Endodermal cell (in vitro differentiated cells): ENCODE measurements around the gene MYH9. TPM values are rescaled to one million over a fixed set of nuclear protein-coding genes. Genes with fewer than 3 reads are reported as not detected.
"Not testable (repeated sequence)": the region's sequence is repeated elsewhere in the genome, so short reads cannot be mapped to it uniquely, and the experiment has no call there.

ENCODE experiments used
- DNase-seq: peaks from one replicate; pipeline ENCODE4 v3.0.0-alpha.2; 2017
- H3K27ac ChIP-seq: 2 replicates; pipeline ENCODE4 v1.5.1; 2013; ENCODE audit warnings: mild to moderate bottlenecking, low read depth, low read length, moderate library complexity
- H3K27me3 ChIP-seq: 2 replicates; pipeline ENCODE4 v1.6.1; 2013; ENCODE audit warnings: mild to moderate bottlenecking, low read length, moderate library complexity; ENCODE audit not compliant: insufficient read depth, control insufficient read depth, poor library complexity, severe bottlenecking
- H3K36me3 ChIP-seq: 2 replicates; pipeline ENCODE4 v1.7.0; 2013; ENCODE audit warnings: mild to moderate bottlenecking, low read length, moderate library complexity; ENCODE audit not compliant: control insufficient read depth, insufficient read depth
- H3K4me1 ChIP-seq: one replicate; pipeline ENCODE4 v1.7.0; 2013; ENCODE audit warnings: low read length; ENCODE audit not compliant: control insufficient read depth, insufficient read depth
- H3K4me3 ChIP-seq: 2 replicates; pipeline ENCODE4 v1.5.1; 2013; ENCODE audit warnings: mild to moderate bottlenecking, low read length, moderate library complexity
- H3K9ac ChIP-seq: 2 replicates; pipeline ENCODE4 v1.6.1; 2013; ENCODE audit warnings: mild to moderate bottlenecking, low read length, moderate library complexity; ENCODE audit not compliant: poor library complexity, severe bottlenecking; ENCODE audit errors: extremely low read depth
- H3K9me3 ChIP-seq: 2 replicates; pipeline ENCODE4 v1.6.1; 2013; ENCODE audit warnings: mild to moderate bottlenecking, low read length, moderate library complexity; ENCODE audit not compliant: control insufficient read depth
- H3K27ac Mint-ChIP-seq: 2 replicates; pipeline ENCODE4 v1.8.0; 2020; ENCODE audit warnings: mixed read lengths
- H3K27me3 Mint-ChIP-seq: 2 replicates; pipeline ENCODE4 v1.8.0; 2021; ENCODE audit warnings: mild to moderate bottlenecking, mixed read lengths; ENCODE audit not compliant: insufficient read depth
- H3K36me3 Mint-ChIP-seq: 2 replicates; pipeline ENCODE4 v1.8.0; 2020; ENCODE audit warnings: low read depth, mixed read lengths
- H3K4me1 Mint-ChIP-seq: 2 replicates; pipeline ENCODE4 v1.8.0; 2020; ENCODE audit warnings: mixed read lengths
- H3K4me3 Mint-ChIP-seq: 2 replicates; pipeline ENCODE4 v1.8.0; 2020; ENCODE audit warnings: mild to moderate bottlenecking, moderate library complexity, mixed read lengths
- H3K9me3 Mint-ChIP-seq: 2 replicates; pipeline ENCODE4 v1.8.0; 2020; ENCODE audit warnings: mild to moderate bottlenecking, mixed read lengths
- WGBS, 2 experiments: methylation state at CpG; one replicate each; pipeline versions ENCODE4 v1.1.5 to v1.1.7; 2013; ENCODE audit warnings: missing lambda C conversion rate in 2 of 2, mixed read lengths in 1 of 2; ENCODE audit not compliant: insufficient coverage in 1 of 2, insufficient read length in 1 of 2; 5-methylcytosine and 5-hydroxymethylcytosine counted together
- total RNA-seq, 2 donors: library from RNA; stranded (reverse); fragmentation: NEBNext Ultra II Directional in 1 of 2; extraction: Animal tissue kit (Norgen Biotek cat#: 25700) in 1 of 2; gene quantifications; 2 replicates in 1 of 2; 3 replicates in 1 of 2; pipeline ENCODE4 v1.2.1, GENCODE V29; 2021
- TF ChIP-seq, protein P1 (sequence below): fragments of 200-600 bp; sonication (generic); conservative IDR thresholded peaks from 2 replicates; pipeline ENCODE4 v1.5.0; 2021; ENCODE audit warnings: antibody characterized with exemption, mild to moderate bottlenecking

The MYH9 gene
- total RNA-seq, 2 donors from 2014 or later = 270 to 288 TPM

DNA sequence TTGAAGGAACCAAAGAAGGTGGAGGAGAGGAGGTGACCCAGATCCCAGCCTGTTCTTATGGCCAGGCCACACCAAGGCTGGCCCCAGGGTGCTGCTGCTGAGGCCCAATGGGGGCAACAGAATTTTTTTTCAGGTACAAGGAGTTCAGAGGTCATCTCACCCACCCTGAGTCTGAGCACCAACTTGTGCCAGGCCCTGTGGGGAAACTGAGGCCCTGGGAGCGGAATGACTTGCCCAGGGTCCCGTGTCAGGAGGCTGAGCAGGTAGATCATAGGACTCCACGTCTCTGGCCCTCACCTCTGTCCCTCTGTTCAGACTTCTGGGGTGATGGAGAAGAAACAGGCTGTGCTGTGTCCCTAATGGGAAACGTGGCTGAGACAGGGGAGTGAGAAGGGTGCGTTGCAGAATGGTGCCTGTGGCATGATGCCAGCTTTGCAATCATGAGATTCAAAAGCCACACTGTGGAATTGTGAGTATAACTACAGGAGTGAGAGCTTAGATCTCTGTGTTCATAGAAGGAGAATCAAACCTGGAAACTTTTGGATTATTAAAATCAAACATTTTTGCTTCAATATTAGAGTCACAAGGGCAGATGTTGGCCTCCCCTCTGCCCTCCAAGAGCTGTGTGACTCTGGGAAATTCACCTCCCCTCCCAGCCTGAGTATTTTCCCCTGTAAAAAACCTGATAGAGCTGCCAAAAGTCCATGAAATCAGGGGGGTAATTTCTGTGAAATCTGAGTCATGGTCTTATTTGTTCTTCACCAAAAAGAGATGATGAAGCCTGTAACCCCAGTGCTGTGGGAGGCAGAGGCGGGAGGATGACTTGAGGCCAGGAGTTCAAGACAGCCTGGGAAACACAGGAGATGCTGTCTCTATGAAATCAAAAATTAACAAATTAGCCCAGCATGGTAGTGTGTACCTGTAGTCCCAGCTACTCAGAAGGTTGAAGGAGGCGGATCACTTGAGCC lies 134.0 kb downstream of the MYH9 start:
- no peaks in the 10 kb centered on the region for H3K36me3 Mint-ChIP-seq
- Histone ChIP-seq H3K27ac (no peak overlapping the region), H3K4me3 (no peak overlapping the region), H3K36me3 (no peaks in the 10 kb centered on the region), H3K27me3 (no peaks in the 10 kb centered on the region), H3K9ac (no peak overlapping the region), H3K9me3 (peaks cover 11% of the 10 kb centered on the region), H3K4me1 (peaks cover 6% of the 10 kb centered on the region)
- TF ChIP-seq, protein P1, sequence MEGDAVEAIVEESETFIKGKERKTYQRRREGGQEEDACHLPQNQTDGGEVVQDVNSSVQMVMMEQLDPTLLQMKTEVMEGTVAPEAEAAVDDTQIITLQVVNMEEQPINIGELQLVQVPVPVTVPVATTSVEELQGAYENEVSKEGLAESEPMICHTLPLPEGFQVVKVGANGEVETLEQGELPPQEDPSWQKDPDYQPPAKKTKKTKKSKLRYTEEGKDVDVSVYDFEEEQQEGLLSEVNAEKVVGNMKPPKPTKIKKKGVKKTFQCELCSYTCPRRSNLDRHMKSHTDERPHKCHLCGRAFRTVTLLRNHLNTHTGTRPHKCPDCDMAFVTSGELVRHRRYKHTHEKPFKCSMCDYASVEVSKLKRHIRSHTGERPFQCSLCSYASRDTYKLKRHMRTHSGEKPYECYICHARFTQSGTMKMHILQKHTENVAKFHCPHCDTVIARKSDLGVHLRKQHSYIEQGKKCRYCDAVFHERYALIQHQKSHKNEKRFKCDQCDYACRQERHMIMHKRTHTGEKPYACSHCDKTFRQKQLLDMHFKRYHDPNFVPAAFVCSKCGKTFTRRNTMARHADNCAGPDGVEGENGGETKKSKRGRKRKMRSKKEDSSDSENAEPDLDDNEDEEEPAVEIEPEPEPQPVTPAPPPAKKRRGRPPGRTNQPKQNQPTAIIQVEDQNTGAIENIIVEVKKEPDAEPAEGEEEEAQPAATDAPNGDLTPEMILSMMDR = no peak
- no peak overlapping the region for H3K27ac Mint-ChIP-seq
- no peak for DNase-seq
- H3K4me3 Mint-ChIP-seq = no peak overlapping the region
- H3K27me3 Mint-ChIP-seq = no peaks in the 10 kb centered on the region
- peaks cover 11% of the 10 kb centered on the region for H3K9me3 Mint-ChIP-seq
- peaks cover 21% of the 10 kb centered on the region for H3K4me1 Mint-ChIP-seq
- 95 to 98% methylated on average over 7 of the region's 7 CpGs for WGBS, 2 experiments

GRCh38 chr22:36252754-36253522 lies 134.8 kb downstream of the MYH9 start, which contains the start of gene APOL1:
Gene APOL1 (plus strand): TSS chr22:36253133. CDS start chr22:36254956, 1,823 bp downstream.
- H3K4me1 Mint-ChIP-seq = peaks cover 14% of the 10 kb centered on the region
- Histone ChIP-seq H3K27me3 (no peaks in the 10 kb centered on the region), H3K27ac (no peak within 1 kb of the TSS), H3K9ac (no peak within 1 kb of the TSS), H3K4me1 (no peaks in the 10 kb centered on the region), H3K4me3 (no peak within 1 kb of the TSS), H3K36me3 (no peaks in the 10 kb centered on the region), H3K9me3 (peaks cover 20% of the 10 kb centered on the region)
- DNase-seq = no peak
- TF ChIP-seq, protein P1 = no peak
- H3K27me3 Mint-ChIP-seq = no peaks in the 10 kb centered on the region
- H3K9me3 Mint-ChIP-seq = peaks cover 19% of the 10 kb centered on the region
- WGBS, 2 experiments = 89 to 94% methylated on average over 10 of the region's 10 CpGs
- H3K27ac Mint-ChIP-seq = no peak within 1 kb of the TSS
- H3K4me3 Mint-ChIP-seq = no peak within 1 kb of the TSS
- no peaks in the 10 kb centered on the region for H3K36me3 Mint-ChIP-seq

DNA sequence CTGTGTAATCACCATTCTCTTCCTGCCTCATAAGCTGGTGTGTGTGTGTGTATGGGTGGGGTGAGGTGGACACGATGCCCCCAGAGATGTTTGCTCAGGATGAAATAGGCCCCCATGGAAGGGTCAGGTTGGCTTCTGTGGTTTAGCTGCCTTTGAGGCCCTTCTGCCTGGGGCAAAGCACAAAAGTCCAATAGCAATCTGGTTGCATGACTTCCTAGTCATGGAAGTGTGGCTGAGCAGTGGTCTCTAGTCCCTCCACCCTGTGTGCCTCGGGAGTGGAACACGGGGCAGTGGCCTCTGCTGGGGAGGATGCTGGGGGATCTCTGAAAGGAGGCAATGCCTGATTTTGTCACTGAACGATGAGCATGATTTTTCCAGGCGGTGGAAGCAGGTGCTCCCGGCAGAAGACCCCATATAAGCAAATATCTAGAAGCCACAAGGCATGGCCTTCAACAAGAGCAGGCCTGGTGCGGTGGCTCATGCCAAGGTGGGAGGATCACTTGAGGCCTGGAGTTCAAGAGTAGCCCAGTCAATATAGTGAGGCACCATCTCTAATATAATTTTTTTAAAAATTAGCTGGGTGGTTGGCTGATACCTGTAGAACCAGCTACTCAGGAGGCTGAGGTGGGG lies 135.7 kb downstream of the MYH9 start:
- H3K4me1 ChIP-seq, H3K36me3 Mint-ChIP-seq, H3K9ac ChIP-seq, H3K36me3 ChIP-seq, H3K27me3 Mint-ChIP-seq, H3K27ac ChIP-seq, H3K4me3 ChIP-seq, H3K27ac Mint-ChIP-seq, H3K27me3 ChIP-seq, DNase-seq, H3K4me3 Mint-ChIP-seq: not testable (repeated sequence)
- H3K9me3 ChIP-seq = peaks cover 23% of the 10 kb centered on the region
- 90 to 93% methylated on average over 3 to 7 of the region's 7 CpGs for WGBS, 2 experiments
- H3K9me3 Mint-ChIP-seq = peaks cover 23% of the 10 kb centered on the region
- H3K4me1 Mint-ChIP-seq = peaks cover 14% of the 10 kb centered on the region

DNA sequence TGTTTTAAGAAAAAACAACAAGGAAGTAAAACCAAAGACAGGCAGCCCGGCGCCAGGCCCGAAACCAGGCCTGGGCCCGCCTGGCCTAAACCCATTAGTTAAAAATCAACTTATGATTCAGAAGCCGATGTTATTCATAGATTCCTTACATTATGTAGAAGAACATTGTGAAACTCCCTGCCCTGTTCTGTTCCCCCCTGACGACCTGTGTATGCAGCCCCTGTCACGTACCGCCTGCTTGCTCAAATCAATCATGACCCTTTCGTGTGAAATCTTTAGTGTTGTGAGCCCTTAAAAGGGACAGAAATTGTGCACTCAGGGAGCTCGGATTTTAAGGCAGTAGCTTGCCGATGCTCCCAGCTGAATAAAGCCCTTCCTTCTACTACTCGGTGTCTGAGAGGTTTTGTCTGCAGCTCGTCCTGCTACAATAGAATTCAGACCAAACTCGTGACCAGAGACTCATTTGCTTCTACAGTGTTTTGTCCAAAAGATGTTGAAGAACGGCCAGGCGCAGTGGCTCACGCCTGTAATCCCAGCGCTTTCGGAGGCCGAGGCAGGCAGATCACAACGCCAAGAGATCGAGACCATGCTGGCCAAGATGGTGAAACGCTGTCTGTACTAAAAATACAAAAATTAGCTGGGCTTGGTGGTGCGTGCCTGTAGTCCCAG lies 137.3 kb downstream of the MYH9 start:
- peaks cover 23% of the 10 kb centered on the region for H3K9me3 Mint-ChIP-seq
- H3K27ac ChIP-seq, H3K4me3 Mint-ChIP-seq, H3K27me3 ChIP-seq, H3K36me3 ChIP-seq, DNase-seq, H3K4me1 ChIP-seq, H3K27me3 Mint-ChIP-seq, H3K36me3 Mint-ChIP-seq, H3K27ac Mint-ChIP-seq, H3K4me3 ChIP-seq, H3K9ac ChIP-seq: not testable (repeated sequence)
- peaks cover 13% of the 10 kb centered on the region for H3K4me1 Mint-ChIP-seq
- peaks cover 23% of the 10 kb centered on the region for H3K9me3 ChIP-seq
- 93 to 95% methylated on average over 19 to 24 of the region's 24 CpGs for WGBS, 2 experiments
